Left renal pelvis (tissue), 4 donors: ENCODE data around the gene LOXHD1. TPM values are rescaled to one million over a fixed set of nuclear protein-coding genes. Genes with fewer than 3 reads are reported as not detected.

ENCODE experiments used
- DNase-seq, 4 donors: peaks; one replicate each; pipeline ENCODE4 v3.0.0-alpha.2; 2013; ENCODE audit warnings: low read depth in 4 of 4, low spot score in 3 of 4
- polyA plus RNA-seq, 4 donors: library from polyadenylated mRNA; unstranded; fragments of 120-200 nt; gene quantifications; one replicate each; pipeline ENCODE4 v1.2.1, GENCODE V29; 2013; ENCODE audit not compliant: insufficient read length in 4 of 4

The LOXHD1 gene
- polyA plus RNA-seq, 4 donors, result 0.56 to 0.85 (median 0.61) TPM

DNA sequence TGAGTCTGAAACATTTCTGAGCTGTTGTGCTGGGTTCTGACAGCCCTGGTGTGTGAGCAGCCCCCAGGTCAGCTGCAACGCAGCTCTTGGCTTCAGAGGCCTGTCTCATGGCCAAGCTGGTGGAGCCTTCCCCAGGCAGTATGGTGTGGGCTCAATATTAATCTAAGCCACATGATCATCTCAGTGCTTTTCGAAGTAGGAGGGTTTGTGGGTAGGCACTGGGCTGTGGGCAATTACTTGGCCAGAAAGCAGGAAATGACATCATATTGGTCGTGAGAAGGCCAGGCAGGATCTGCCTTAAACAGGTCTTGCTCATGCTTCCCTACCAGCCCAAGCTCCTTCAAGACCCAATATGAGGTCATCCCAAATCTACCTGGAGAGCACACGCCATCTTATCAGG lies 26.9 kb downstream of the LOXHD1 start:
- no peak for DNase-seq

GRCh38 chr18:46629361-46629760 lies 27.7 kb downstream of the LOXHD1 start:
- DNase-seq, result no peak

GRCh38 chr18:46628206-46628605 lies 28.8 kb downstream of the LOXHD1 start:
- DNase-seq, result no peak

GRCh38 chr18:46627136-46627535 lies 29.9 kb downstream of the LOXHD1 start:
- no peak for DNase-seq

GRCh38 chr18:46625069-46625468 lies 32.0 kb downstream of the LOXHD1 start:
- no peak for DNase-seq

DNA sequence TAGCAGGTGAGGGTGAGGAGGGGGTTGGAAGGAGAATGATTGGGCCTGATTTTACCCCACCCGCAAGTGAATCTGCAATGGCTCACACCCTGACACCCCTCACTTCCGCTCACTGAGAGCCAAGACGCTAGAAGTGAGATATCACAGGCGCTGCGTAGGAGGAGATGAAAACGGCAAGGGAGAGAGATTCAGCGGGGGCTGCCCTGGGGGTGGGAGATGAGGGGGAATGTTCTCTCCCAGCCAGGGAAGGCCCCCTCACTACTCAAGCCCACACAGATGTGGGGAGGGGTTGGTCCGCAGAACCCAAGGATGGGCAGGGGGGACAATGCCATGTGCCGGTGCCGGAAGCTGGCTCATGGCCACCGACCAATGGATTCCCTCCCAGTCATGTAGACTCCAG lies 32.9 kb downstream of the LOXHD1 start:
- DNase-seq, result no peak

GRCh38 chr18:46623541-46623940 lies 33.5 kb downstream of the LOXHD1 start:
- no peak for DNase-seq

GRCh38 chr18:46622999-46623398 lies 34.0 kb downstream of the LOXHD1 start:
- no peak for DNase-seq

- no peak for DNase-seq
Observed at GRCh38 chr18:46622451-46622850, 34.6 kb downstream of the LOXHD1 start.

DNA sequence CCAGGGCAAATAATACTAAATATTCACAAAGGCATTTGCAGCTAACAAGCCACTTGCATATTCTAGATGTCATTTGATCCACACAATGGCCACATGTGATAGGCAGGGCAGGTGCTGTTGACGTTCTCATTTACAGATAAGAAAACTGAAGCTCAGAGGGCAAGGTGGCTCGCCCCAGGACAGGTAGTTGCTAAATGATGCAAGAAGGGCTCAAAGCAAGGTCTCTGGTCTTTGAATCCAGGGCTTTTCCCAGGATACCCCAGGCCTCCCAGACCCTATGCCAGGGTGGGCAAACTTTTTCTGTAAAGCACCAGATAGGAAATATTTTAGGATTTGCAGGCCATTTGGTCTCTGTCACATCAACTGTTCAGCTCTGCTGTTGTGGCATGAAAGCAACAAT lies 35.1 kb downstream of the LOXHD1 start:
- no peak for DNase-seq

- no peak for DNase-seq
Observed at GRCh38 chr18:46621111-46621766, 35.8 kb downstream of the LOXHD1 start.

DNA sequence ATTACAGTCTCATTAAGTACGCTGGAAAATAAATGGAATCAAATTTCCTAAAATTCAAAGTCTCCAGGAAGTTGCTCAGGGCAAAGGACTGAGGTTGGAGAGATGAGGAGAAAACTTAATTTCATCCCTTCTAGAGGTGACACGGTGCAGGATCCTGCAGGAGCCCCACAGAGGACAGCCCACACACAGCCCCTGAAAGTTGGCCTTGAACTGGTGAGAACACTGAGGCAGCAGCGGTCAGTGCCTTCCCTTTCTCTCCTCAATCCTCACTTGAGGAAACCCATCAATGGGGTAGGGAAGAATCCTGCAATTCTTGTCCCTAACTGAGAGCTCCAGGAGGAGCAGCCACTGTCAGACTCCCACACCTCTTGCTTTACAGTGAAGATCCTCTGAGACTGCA lies 37.5 kb downstream of the LOXHD1 start:
- DNase-seq, result no peak

DNA sequence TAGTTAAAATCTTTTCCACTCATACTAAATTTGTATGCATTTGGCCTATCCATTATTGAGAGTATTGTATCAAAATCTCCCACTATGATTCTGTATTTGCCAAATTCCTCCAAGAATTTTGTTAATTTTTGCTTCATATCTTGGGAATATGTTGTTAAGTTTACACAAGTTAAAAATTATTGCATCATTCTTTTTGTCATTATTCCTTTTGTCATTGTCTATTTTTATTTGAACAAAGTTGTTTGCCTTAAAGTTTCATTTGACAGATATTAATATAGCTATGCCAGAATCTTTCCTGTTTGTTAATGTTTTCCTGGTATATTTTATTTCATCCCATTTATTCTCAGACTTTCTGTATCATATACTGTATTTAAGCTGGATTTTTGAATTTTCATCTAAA lies 41.3 kb downstream of the LOXHD1 start:
- no peak for DNase-seq

- DNase-seq, result no peak
Observed at GRCh38 chr18:46609048-46609447, 48.0 kb downstream of the LOXHD1 start.

GRCh38 chr18:46607926-46608325 lies 49.1 kb downstream of the LOXHD1 start:
- DNase-seq, result no peak

- DNase-seq, result no peak
Observed at GRCh38 chr18:46601141-46601805, 55.7 kb downstream of the LOXHD1 start.

- no peak for DNase-seq
Observed at GRCh38 chr18:46596119-46596518, 60.9 kb downstream of the LOXHD1 start.

GRCh38 chr18:46591783-46592391 lies 65.1 kb downstream of the LOXHD1 start:
- no peak for DNase-seq

DNA sequence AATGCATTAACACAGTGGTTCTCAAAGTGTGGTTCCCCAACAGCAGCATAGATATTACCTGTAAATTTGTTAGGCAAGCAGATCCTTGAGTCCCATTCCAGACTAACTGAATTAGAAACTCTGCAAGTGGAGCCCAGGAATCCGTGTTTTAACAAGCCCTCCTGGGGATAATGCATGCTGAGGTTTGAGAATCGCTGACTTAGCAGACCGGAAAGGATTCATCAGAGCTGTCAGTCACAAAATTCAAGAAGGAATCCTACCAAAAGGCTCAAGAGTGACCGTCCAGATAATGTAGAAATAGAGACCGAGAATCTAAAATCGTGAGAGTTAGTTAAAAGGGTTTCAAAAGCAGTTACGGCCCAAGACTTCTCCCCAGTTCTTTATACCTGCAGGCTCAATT lies 66.9 kb downstream of the LOXHD1 start:
- DNase-seq, result no peak

DNA sequence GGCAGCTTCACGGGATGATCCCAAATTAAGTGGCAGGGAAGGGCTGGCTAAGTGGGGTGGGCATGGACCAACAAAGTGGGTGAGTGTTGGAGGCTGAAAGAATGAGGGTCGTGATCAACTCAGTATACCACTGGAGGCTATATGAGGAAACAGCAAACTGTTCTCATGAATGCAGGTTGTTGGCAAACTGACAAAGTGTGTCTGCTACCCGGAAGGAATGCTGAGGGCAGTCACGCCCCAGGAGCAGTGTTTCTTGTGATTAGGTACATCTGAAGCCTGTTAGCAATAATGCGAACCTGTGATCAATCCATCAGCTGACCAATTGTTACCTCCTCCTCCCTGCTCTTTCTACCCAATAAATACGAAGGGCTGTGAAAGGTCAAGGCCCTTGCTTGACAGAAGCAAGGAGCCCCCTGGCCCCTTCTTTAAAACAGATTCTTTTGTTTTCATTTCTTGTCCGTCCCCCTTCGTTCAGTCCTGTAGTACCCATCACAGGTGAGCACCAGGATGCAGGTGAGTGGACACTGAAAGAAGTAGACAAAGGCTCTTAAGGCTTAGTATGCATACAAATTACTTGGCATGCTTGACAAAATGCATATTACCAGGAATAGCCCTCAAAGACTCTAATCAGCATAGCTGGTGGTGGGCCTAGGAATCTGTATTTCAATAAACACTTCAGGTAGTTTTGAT lies 67.9 kb downstream of the LOXHD1 start:
- no peak for DNase-seq

GRCh38 chr18:46587600-46587999 lies 69.4 kb downstream of the LOXHD1 start:
- DNase-seq, result no peak

DNA sequence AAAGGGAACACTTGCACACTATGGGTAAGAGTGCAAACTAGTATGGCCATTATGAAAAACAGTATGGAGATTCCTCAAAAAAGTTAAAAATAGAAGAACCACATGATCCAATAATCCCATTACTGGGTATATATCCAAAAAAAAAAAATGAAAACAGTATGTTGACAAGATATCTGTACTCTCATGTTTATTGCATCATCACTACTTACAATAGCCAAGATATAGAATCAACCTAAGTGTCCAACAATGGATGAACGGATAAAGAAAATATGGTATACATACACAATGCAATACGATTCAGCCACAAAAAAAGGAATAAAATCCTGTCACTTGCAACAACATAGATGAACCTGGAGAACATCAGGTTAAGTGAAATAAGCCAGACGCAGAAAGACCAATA lies 73.3 kb downstream of the LOXHD1 start:
- DNase-seq, result no peak
